Measurements from ENCODE around the gene FAM131B.

FAM131B gene

GRCh38 chr7:143308632-143309031 is 53.9 kb downstream of the FAM131B start:
- in situ Hi-C loops (cut with HindIII; ENCODE audit: low pct_unique_long_range_greater_than_20kb, low sequenced_read_pairs) = no loop called here
- TF ChIP-seq JUND (IDR thresholded peaks at IDR 0.05; ENCODE audit: low read depth) = no peak
- no peak for DNase-seq (ENCODE audit: low read depth in 1 of 2, low spot score in 1 of 2)

DNA sequence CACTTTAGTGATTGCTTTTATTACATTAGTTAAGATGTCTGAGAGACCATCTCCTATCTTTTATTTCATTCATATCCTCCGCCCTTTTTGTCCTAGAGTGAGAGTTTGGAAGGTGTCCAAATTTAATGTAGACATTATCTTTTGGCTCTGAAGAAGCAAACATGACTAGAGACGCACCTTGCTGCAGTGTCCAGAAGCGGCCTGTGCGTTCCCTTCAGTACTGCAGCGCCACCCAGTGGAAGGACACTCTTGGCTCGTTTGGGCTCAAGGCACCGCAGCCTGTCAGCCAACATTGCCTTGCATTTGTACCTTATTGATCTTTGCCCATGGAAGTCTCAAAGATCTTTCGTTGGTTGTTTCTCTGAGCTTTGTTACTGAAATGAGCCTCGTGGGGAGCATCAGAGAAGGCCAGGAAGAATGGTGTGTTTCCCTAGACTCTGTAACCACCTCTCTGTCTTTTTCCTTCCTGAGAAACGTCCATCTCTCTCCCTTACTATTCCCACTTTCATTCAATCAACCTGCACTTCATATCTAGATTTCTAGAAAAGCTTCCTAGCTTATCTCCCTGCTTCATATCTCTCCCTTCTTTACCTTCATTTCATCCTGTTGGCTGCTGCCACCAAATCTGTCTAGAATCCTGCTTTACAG is 57.0 kb downstream of the FAM131B start:
- no peak for TF ChIP-seq JUND (IDR thresholded peaks at IDR 0.05; ENCODE audit: low read depth)
- in situ Hi-C loops (cut with HindIII; ENCODE audit: low pct_unique_long_range_greater_than_20kb, low sequenced_read_pairs) = no loop called here
- DNase-seq (ENCODE audit: low read depth in 1 of 2, low spot score in 1 of 2) = peak; percentile 58 to 83

GRCh38 chr7:143304938-143305337 is 57.6 kb downstream of the FAM131B start:
- DNase-seq (ENCODE audit: low read depth in 1 of 2, low spot score in 1 of 2) = no peak
- TF ChIP-seq JUND (IDR thresholded peaks at IDR 0.05; ENCODE audit: low read depth) = no peak
- in situ Hi-C loops (cut with HindIII; ENCODE audit: low pct_unique_long_range_greater_than_20kb, low sequenced_read_pairs) = no loop called here

- in situ Hi-C loops (cut with HindIII; ENCODE audit: low pct_unique_long_range_greater_than_20kb, low sequenced_read_pairs) = no loop called here
These were observed 58.8 kb downstream of the FAM131B start for GRCh38 chr7:143303733-143304132.

More at GRCh38 chr7:143303733-143304132, 58.8 kb downstream of the FAM131B start:
- no peak for DNase-seq (ENCODE audit: low read depth in 1 of 2, low spot score in 1 of 2)
- no peak for TF ChIP-seq JUND (IDR thresholded peaks at IDR 0.05; ENCODE audit: low read depth)

All from T47D (cell line).